Trophoblast cell (in vitro differentiated cells and primary cell): ENCODE results near the gene MAML3.
A peak's percentile ranks its signal among the peaks of the same experiment; 100 is the strongest.

Experiments
- DNase-seq, 2 donors: peaks; one replicate each; pipeline ENCODE4 v3.0.0-alpha.2; 2016
- H2AFZ ChIP-seq: 2 replicates; pipeline ENCODE4 v1.6.1; 2013; ENCODE audit warnings: low read length, moderate library complexity, mild to moderate bottlenecking; ENCODE audit not compliant: insufficient read depth, poor library complexity
- H2AK5ac ChIP-seq: 2 replicates; pipeline ENCODE4 v1.6.1; 2013; ENCODE audit warnings: mild to moderate bottlenecking, low read length
- H2BK120ac ChIP-seq: 2 replicates; pipeline ENCODE4 v1.6.1; 2013; ENCODE audit warnings: low read length, mild to moderate bottlenecking, moderate library complexity; ENCODE audit not compliant: insufficient read depth, poor library complexity
- H2BK12ac ChIP-seq: 2 replicates; pipeline ENCODE4 v1.6.1; 2013; ENCODE audit warnings: mild to moderate bottlenecking, low read length, moderate library complexity
- H2BK5ac ChIP-seq: 2 replicates; pipeline ENCODE4 v1.6.1; 2013; ENCODE audit warnings: low read length, low read depth, moderate library complexity, mild to moderate bottlenecking; ENCODE audit not compliant: poor library complexity
- H3K14ac ChIP-seq: 2 replicates; pipeline ENCODE4 v1.6.1; 2013; ENCODE audit warnings: mild to moderate bottlenecking, low read length
- H3K18ac ChIP-seq: 2 replicates; pipeline ENCODE4 v1.6.1; 2013; ENCODE audit warnings: mild to moderate bottlenecking, low read length
- H3K23ac ChIP-seq: 2 replicates; pipeline ENCODE4 v1.6.1; 2013; ENCODE audit warnings: low read length
- H3K27ac ChIP-seq: 2 replicates; pipeline ENCODE4 v1.5.1; 2013; ENCODE audit warnings: low read depth, mild to moderate bottlenecking, inconsistent platforms, low read length, moderate library complexity
- H3K27me3 ChIP-seq: 2 replicates; pipeline ENCODE4 v1.6.1; 2013; ENCODE audit warnings: inconsistent platforms, mild to moderate bottlenecking, low read length, moderate library complexity; ENCODE audit not compliant: insufficient read depth
- H3K36me3 ChIP-seq, 2 experiments: 1 replicate in 1 of 2; 2 replicates in 1 of 2; pipeline ENCODE4 v1.6.1; 2013; ENCODE audit warnings: low read length in 2 of 2, mild to moderate bottlenecking in 2 of 2, moderate library complexity in 1 of 2; ENCODE audit not compliant: insufficient read depth in 2 of 2, control insufficient read depth in 1 of 2
- H3K4ac ChIP-seq: 2 replicates; pipeline ENCODE4 v1.6.1; 2013; ENCODE audit warnings: low read depth, mild to moderate bottlenecking, low read length, moderate library complexity
- H3K4me1 ChIP-seq, 2 experiments: 1 replicate in 1 of 2; 2 replicates in 1 of 2; pipeline ENCODE4 v1.6.1; 2013; ENCODE audit warnings: low read length in 2 of 2, mild to moderate bottlenecking in 2 of 2, moderate library complexity in 1 of 2; ENCODE audit not compliant: insufficient read depth in 2 of 2, control insufficient read depth in 1 of 2
- H3K4me2 ChIP-seq: 2 replicates; pipeline ENCODE4 v1.6.1; 2013; ENCODE audit warnings: inconsistent platforms, mild to moderate bottlenecking, low read length, moderate library complexity
- H3K4me3 ChIP-seq: 2 replicates; pipeline ENCODE4 v1.5.1; 2013; ENCODE audit warnings: mild to moderate bottlenecking, low read depth, low read length, inconsistent platforms
- H3K79me1 ChIP-seq: one replicate; pipeline ENCODE4 v1.6.1; 2013; ENCODE audit warnings: low read length
- H3K79me2 ChIP-seq: 2 replicates; pipeline ENCODE4 v1.6.1; 2013; ENCODE audit warnings: low read length, mild to moderate bottlenecking; ENCODE audit not compliant: control insufficient read depth, insufficient read depth, poor library complexity
- H3K9ac ChIP-seq: 2 replicates; pipeline ENCODE4 v1.6.1; 2013; ENCODE audit warnings: mild to moderate bottlenecking, low read length
- H3K9me3 ChIP-seq: 2 replicates; pipeline ENCODE4 v1.6.1; 2013; ENCODE audit warnings: low read depth, mild to moderate bottlenecking, control low read depth, inconsistent platforms, low read length; ENCODE audit not compliant: insufficient read depth
- H4K12ac ChIP-seq: 2 replicates; pipeline ENCODE4 v1.6.1; 2013; ENCODE audit warnings: low read depth, mild to moderate bottlenecking, low read length, moderate library complexity
- H4K8ac ChIP-seq: 2 replicates; pipeline ENCODE4 v1.6.1; 2013; ENCODE audit warnings: low read depth, mild to moderate bottlenecking, low read length, moderate library complexity
- H4K91ac ChIP-seq: one replicate; pipeline ENCODE4 v1.6.1; 2013; ENCODE audit warnings: low read depth, mild to moderate bottlenecking, low read length, moderate library complexity
- WGBS: extraction: QIAGEN DNeasy Blood & Tissue Kit; methylation state at CpG from one replicate; pipeline ENCODE4 v1.1.7; 2013; ENCODE audit warnings: missing lambda C conversion rate; ENCODE audit not compliant: insufficient read length, insufficient coverage; ENCODE audit errors: extremely low coverage; 5-methylcytosine and 5-hydroxymethylcytosine counted together

Gene MAML3

GRCh38 chr4:140096483-140096861, 57.5 kb downstream of the MAML3 start:
- Histone ChIP-seq H3K36me3 (no peaks in the 10 kb centered on the region), H2AK5ac (no peak overlapping the region), H3K14ac (no peak overlapping the region), H3K4me2 (no peak overlapping the region), H4K91ac (peak overlapping the region; percentile 15), H3K18ac (no peak overlapping the region), H3K23ac (no peak overlapping the region), H4K12ac (no peak overlapping the region), H2BK5ac (peak overlapping the region; percentile 52), H3K9ac (no peak overlapping the region), H3K4ac (no peak overlapping the region), H3K27ac (peak overlapping the region; percentile 87), H3K27me3 (no peaks in the 10 kb centered on the region), H2BK120ac (peak overlapping the region; percentile 38), H3K9me3 (no peaks in the 10 kb centered on the region), H4K8ac (no peak overlapping the region), H3K4me3 (no peak overlapping the region), H2BK12ac (peak overlapping the region; percentile 48), H3K79me1 (peaks cover 46% of the 10 kb centered on the region), H3K4me1 (peaks cover 38 to 58% of the 10 kb centered on the region in 2 experiments), H3K79me2 (no peaks in the 10 kb centered on the region), H2AFZ (no peak overlapping the region)
- peak; percentile 66 to 87 for DNase-seq
- WGBS, result no CpG with 5 or more reads among the region's 5 CpGs

GRCh38 chr4:140095694-140096482, 58.1 kb downstream of the MAML3 start:
- no peaks in the 10 kb centered on the region for H3K9me3 ChIP-seq
- H2BK12ac ChIP-seq, result peak overlapping the region; percentile 94
- peak overlapping the region; percentile 8 for H4K12ac ChIP-seq
- H3K23ac ChIP-seq, result no peak overlapping the region
- WGBS, result no CpG with 5 or more reads among the region's 9 CpGs
- peak overlapping the region; percentile 64 for H3K18ac ChIP-seq
- H3K14ac ChIP-seq, result peak overlapping the region; percentile 52
- H3K9ac ChIP-seq, result no peak overlapping the region
- peaks cover 38 to 61% of the 10 kb centered on the region in 2 experiments for H3K4me1 ChIP-seq
- H4K8ac ChIP-seq, result peak overlapping the region; percentile 67
- H3K27me3 ChIP-seq, result no peaks in the 10 kb centered on the region
- H3K4me2 ChIP-seq, result peak overlapping the region; percentile 11
- H2AFZ ChIP-seq, result peak overlapping the region; percentile 38
- peak overlapping the region; percentile 88 for H4K91ac ChIP-seq
- H2BK5ac ChIP-seq, result peak overlapping the region; percentile 77
- peak overlapping the region; percentile 16 for H3K4ac ChIP-seq
- H3K79me1 ChIP-seq, result peaks cover 49% of the 10 kb centered on the region
- no peaks in the 10 kb centered on the region for H3K79me2 ChIP-seq
- H2AK5ac ChIP-seq, result peak overlapping the region; percentile 82
- peak overlapping the region; percentile 92 for H2BK120ac ChIP-seq
- peak overlapping the region; percentile 87 for H3K27ac ChIP-seq
- no peak overlapping the region for H3K4me3 ChIP-seq
- peak in 1 of 2 donors; percentile 71 for DNase-seq
- no peaks in the 10 kb centered on the region for H3K36me3 ChIP-seq

- Histone ChIP-seq H4K8ac (peak overlapping the region; percentile 67), H2BK120ac (peak overlapping the region; percentile 92), H3K4me2 (peak overlapping the region; percentile 17), H3K14ac (peak overlapping the region; percentile 52), H3K9me3 (no peaks in the 10 kb centered on the region), H3K27me3 (no peaks in the 10 kb centered on the region), H3K36me3 (no peaks in the 10 kb centered on the region), H4K91ac (peak overlapping the region; percentile 88), H3K79me1 (peaks cover 55% of the 10 kb centered on the region), H3K27ac (peak overlapping the region; percentile 87), H3K18ac (peak overlapping the region; percentile 70), H4K12ac (no peak overlapping the region), H3K9ac (no peak overlapping the region), H3K23ac (no peak overlapping the region), H2AK5ac (peak overlapping the region; percentile 82), H2AFZ (no peak overlapping the region), H3K4me1 (peaks cover 41 to 63% of the 10 kb centered on the region in 2 experiments), H2BK5ac (peak overlapping the region; percentile 67), H3K79me2 (peaks cover under 1% of the 10 kb centered on the region), H2BK12ac (peak overlapping the region; percentile 94), H3K4ac (peak overlapping the region; percentile 30), H3K4me3 (no peak overlapping the region)
- WGBS, result no CpG with 5 or more reads among the region's 17 CpGs
- DNase-seq, result peak in 1 of 2 donors; percentile 41
Measured at GRCh38 chr4:140094438-140095420, 59.3 kb downstream of the MAML3 start.

- peaks cover 2% of the 10 kb centered on the region for H3K79me2 ChIP-seq
- peak overlapping the region; percentile 29 for H2BK5ac ChIP-seq
- peak overlapping the region; percentile 78 for H3K27ac ChIP-seq
- H4K91ac ChIP-seq, result peak overlapping the region; percentile 75
- H3K36me3 ChIP-seq, result no peaks in the 10 kb centered on the region
- H2AFZ ChIP-seq, result no peak overlapping the region
- H3K4ac ChIP-seq, result no peak overlapping the region
- peaks cover 54% of the 10 kb centered on the region for H3K79me1 ChIP-seq
- H2BK12ac ChIP-seq, result peak overlapping the region; percentile 15
- peak overlapping the region; percentile 3 for H3K18ac ChIP-seq
- peak overlapping the region; percentile 32 for H3K14ac ChIP-seq
- no peak overlapping the region for H4K12ac ChIP-seq
- H2BK120ac ChIP-seq, result peak overlapping the region; percentile 3
- no peaks in the 10 kb centered on the region for H3K27me3 ChIP-seq
- H3K4me2 ChIP-seq, result peak overlapping the region; percentile 48
- no CpG with 5 or more reads among the region's 23 CpGs for WGBS
- no peaks in the 10 kb centered on the region for H3K9me3 ChIP-seq
- H3K4me3 ChIP-seq, result no peak overlapping the region
- no peak overlapping the region for H3K23ac ChIP-seq
- H4K8ac ChIP-seq, result peak overlapping the region; percentile 41
- H2AK5ac ChIP-seq, result no peak overlapping the region
- peaks cover 37 to 65% of the 10 kb centered on the region in 2 experiments for H3K4me1 ChIP-seq
- peak in 1 of 2 donors; percentile 60 for DNase-seq
- H3K9ac ChIP-seq, result no peak overlapping the region
Measured at GRCh38 chr4:140092094-140092851, 61.7 kb downstream of the MAML3 start.
